Activated CD8-positive, alpha-beta T cell treated with anti-CD3 and anti-CD28 coated beads for 36 hours (primary cell): ENCODE measurements around the gene SLC25A48. TPM values are rescaled to one million over a fixed set of nuclear protein-coding genes. Genes with fewer than 3 reads are reported as not detected.

Experiments used
- ATAC-seq: fragments of 200-7000 bp; cut with Tn5 transposase; one replicate; pipeline ENCODE4 v1.10.0; 2021; ENCODE audit warnings: mild to moderate bottlenecking, moderate library complexity
- CTCF ChIA-PET: fragments of 350-600 bp; sonication (Branson Sonifier 250); formaldehyde crosslinking; loops from one replicate; lab custom pipeline; 2021; ENCODE audit warnings: antibody characterized with exemption; lab: Charles Lee
- POLR2A ChIA-PET: fragments of 350-600 bp; sonication (Branson Sonifier 250); formaldehyde crosslinking; loops from one replicate; lab custom pipeline; 2021; ENCODE audit warnings: antibody characterized with exemption; lab: Charles Lee
- DNase-seq: peaks from one replicate; pipeline ENCODE4 v3.0.0-alpha.2; 2020
- H3K27ac Mint-ChIP-seq: one replicate; pipeline ENCODE4 v1.8.0; 2021; ENCODE audit warnings: mild to moderate bottlenecking, mixed read lengths
- H3K27me3 Mint-ChIP-seq: one replicate; pipeline ENCODE4 v1.8.0; 2021; ENCODE audit warnings: mixed read lengths
- H3K36me3 Mint-ChIP-seq: one replicate; pipeline ENCODE4 v1.8.0; 2021; ENCODE audit warnings: low read depth, mixed read lengths
- H3K4me1 Mint-ChIP-seq: one replicate; pipeline ENCODE4 v1.8.0; 2021; ENCODE audit warnings: low read depth, mixed read lengths
- H3K4me3 Mint-ChIP-seq: one replicate; pipeline ENCODE4 v1.8.0; 2021; ENCODE audit warnings: mild to moderate bottlenecking, moderate library complexity, mixed read lengths
- H3K9me3 Mint-ChIP-seq: one replicate; pipeline ENCODE4 v1.8.0; 2021; ENCODE audit warnings: mixed read lengths
- intact Hi-C: fragments of 100-400 bp; cut with micrococcal nuclease; formaldehyde crosslinking; loops from one replicate; pipeline ENCODE4 v1.10.0; 2022
- total RNA-seq, 2 experiments: library from RNA; stranded (reverse); gene quantifications; one replicate each; pipeline ENCODE4 v1.2.3, GENCODE V29; 2021
- TF ChIP-seq, protein P1 (sequence below): fragments of 200-600 bp; IDR thresholded peaks from one replicate; pipeline ENCODE4 v1.8.0; 2022; ENCODE audit warnings: antibody characterized with exemption, mild to moderate bottlenecking

Gene SLC25A48
- total RNA-seq, 2 experiments from 2014 or later, result not detected

DNA sequence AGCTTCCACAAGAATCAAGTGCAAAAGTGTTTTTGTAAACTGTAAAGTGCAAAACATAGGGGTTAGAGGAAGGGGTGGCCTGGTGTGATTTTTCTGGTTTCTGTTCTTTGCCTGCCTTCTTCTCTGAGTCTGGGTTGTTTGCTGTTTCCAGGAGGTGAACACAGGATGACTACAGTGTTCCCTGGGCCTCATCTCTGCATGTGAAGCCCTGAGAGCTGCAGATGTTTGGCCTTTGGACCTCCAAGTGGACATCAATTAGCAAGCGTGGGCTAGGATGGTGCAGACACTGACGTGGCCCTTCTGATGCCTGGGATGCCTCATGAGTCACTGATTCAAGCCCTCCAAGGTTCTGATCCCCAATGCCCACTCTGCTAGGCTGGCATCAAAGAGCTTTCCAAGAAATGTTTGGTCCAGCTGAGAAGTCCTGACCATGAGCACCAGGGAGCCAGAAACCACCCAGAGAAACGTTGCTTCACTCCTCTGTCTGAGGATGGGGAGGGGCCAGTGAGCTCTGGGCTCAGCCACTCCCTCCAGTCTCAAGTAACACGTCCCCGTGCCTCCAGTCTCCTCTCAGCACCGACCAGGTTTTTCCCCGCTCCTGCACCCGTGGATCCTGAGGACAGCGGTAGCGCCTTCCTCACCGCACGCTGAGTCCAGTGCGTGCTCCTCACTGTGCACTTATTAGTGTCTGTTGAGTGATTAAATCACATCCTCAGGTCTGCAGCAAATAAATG is 53.6 kb downstream of the SLC25A48 start:
- DNase-seq, result peak; percentile 3
- Mint-ChIP-seq H3K36me3 (no peaks in the 10 kb centered on the region), H3K27ac (no peak overlapping the region), H3K4me1 (peaks cover 6% of the 10 kb centered on the region), H3K27me3 (peaks cover 15% of the 10 kb centered on the region), H3K9me3 (no peaks in the 10 kb centered on the region), H3K4me3 (no peak overlapping the region)
- ChIA-PET POLR2A (interaction anchor here (1.9 kb wide), 1 partner anchor 10 kb away, joined by 4 read pairs; no protein-coding TSS in a partner anchor), CTCF (interaction anchor here (1.0 to 2.7 kb wide), 3 partner anchors 33 to 324 kb away, joined by 3 to 24 read pairs (median 4); no protein-coding TSS in a partner anchor)
- TF ChIP-seq, protein P1, sequence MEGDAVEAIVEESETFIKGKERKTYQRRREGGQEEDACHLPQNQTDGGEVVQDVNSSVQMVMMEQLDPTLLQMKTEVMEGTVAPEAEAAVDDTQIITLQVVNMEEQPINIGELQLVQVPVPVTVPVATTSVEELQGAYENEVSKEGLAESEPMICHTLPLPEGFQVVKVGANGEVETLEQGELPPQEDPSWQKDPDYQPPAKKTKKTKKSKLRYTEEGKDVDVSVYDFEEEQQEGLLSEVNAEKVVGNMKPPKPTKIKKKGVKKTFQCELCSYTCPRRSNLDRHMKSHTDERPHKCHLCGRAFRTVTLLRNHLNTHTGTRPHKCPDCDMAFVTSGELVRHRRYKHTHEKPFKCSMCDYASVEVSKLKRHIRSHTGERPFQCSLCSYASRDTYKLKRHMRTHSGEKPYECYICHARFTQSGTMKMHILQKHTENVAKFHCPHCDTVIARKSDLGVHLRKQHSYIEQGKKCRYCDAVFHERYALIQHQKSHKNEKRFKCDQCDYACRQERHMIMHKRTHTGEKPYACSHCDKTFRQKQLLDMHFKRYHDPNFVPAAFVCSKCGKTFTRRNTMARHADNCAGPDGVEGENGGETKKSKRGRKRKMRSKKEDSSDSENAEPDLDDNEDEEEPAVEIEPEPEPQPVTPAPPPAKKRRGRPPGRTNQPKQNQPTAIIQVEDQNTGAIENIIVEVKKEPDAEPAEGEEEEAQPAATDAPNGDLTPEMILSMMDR, result no peak
- no peak for ATAC-seq
- intact Hi-C loops, result loop anchor here (1.0 to 10.0 kb wide), 4 partner anchors 174 to 325 kb away; no protein-coding TSS in a partner anchor

DNA sequence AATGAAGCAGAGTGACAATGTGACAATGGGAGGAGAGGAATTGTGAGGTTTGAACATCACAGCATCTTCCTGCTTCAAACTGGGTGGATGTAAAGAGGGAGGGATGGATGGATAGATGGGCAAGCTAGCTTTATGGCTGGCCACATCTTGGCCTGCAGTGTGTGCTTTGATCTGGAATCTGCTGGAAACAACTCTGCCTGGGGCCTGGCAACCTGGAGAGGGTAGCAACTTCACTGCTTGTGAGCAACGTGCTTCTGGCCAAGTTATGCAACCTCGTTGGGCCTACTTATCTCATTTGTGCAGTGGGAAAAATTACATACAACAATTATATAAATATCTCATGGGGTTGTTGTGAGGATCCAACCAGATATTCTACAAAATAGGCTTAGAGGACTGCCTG is 55.8 kb downstream of the SLC25A48 start:
- no peaks in the 10 kb centered on the region for H3K36me3 Mint-ChIP-seq
- ChIA-PET CTCF (interaction anchor here (1.2 to 2.1 kb wide), 3 partner anchors 9 to 324 kb away, joined by 3 to 6 read pairs (median 3); partner anchors contain the start of gene SMAD5), POLR2A (no interaction called here)
- H3K27me3 Mint-ChIP-seq, result peaks cover 15% of the 10 kb centered on the region
- no peak overlapping the region for H3K4me3 Mint-ChIP-seq
- H3K27ac Mint-ChIP-seq, result no peak overlapping the region
- DNase-seq (no peak), ATAC-seq (no peak)
- H3K4me1 Mint-ChIP-seq, result peaks cover 6% of the 10 kb centered on the region
- no peaks in the 10 kb centered on the region for H3K9me3 Mint-ChIP-seq
- intact Hi-C loops, result no loop called here
- TF ChIP-seq, protein P1, result no peak

DNA sequence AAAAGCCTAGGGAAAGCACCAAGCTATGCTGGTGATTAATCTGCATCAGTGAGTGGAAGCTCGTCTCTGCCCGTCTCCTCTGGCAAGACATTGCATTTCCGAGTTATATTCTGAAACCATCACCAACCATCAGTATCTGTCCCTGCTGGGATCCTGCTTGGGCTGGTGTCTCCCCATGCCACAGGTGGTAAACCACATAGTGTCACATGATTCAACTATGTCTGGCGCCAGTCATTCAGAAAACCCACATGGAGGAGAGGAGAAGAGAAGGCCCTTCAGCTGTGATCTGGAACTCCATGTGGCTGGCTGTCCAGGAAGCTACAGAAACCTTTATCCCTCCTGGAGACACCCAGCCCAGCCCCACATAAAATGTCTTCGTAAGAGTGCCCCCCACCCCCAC is 56.4 kb downstream of the SLC25A48 start:
- ATAC-seq (peak; percentile 74), DNase-seq (peak; percentile 67)
- Mint-ChIP-seq H3K36me3 (no peaks in the 10 kb centered on the region), H3K9me3 (no peaks in the 10 kb centered on the region), H3K4me1 (peaks cover 11% of the 10 kb centered on the region), H3K27ac (no peak overlapping the region), H3K27me3 (peaks cover 18% of the 10 kb centered on the region), H3K4me3 (no peak overlapping the region)
- CTCF ChIA-PET, result interaction anchor here (1.2 to 2.1 kb wide), 5 partner anchors 10 to 325 kb away, joined by 3 to 6 read pairs (median 3); partner anchors contain the start of gene SMAD5
- POLR2A ChIA-PET, result interaction anchor here (0.9 kb wide), 1 partner anchor 61 kb away, joined by 3 read pairs; no protein-coding TSS in a partner anchor
- TF ChIP-seq, protein P1, result no peak
- intact Hi-C loops, result no loop called here

DNA sequence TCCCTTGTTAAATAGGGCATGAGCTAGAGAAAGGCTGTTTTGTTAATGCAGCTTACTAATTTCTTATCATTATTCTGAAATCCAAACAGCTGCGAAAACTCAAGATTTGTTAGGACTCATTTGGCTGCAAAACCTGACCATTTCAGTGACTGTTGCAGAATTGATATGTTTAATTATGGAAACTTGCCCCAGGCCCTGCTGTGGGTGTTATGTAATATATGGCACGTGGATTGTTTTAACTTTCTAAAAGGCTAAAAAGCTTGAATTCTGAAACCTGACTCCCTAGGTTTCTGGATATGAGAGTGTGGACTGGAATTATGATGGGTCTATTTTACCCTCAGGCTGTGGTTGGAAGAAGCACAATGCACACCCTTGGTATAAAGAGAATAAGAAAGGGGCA is 56.8 kb downstream of the SLC25A48 start:
- ChIA-PET POLR2A (interaction anchor here (0.9 kb wide), 1 partner anchor 60 kb away, joined by 3 read pairs; no protein-coding TSS in a partner anchor), CTCF (interaction anchor here (1.0 to 2.1 kb wide), 7 partner anchors 10 to 325 kb away, joined by 3 to 6 read pairs (median 3); partner anchors contain the start of gene SMAD5)
- Mint-ChIP-seq H3K9me3 (no peaks in the 10 kb centered on the region), H3K27me3 (peaks cover 20% of the 10 kb centered on the region), H3K4me1 (peaks cover 15% of the 10 kb centered on the region), H3K36me3 (no peaks in the 10 kb centered on the region), H3K27ac (no peak overlapping the region), H3K4me3 (no peak overlapping the region)
- ATAC-seq (no peak), DNase-seq (no peak)
- intact Hi-C loops, result no loop called here
- TF ChIP-seq, protein P1, result no peak

DNA sequence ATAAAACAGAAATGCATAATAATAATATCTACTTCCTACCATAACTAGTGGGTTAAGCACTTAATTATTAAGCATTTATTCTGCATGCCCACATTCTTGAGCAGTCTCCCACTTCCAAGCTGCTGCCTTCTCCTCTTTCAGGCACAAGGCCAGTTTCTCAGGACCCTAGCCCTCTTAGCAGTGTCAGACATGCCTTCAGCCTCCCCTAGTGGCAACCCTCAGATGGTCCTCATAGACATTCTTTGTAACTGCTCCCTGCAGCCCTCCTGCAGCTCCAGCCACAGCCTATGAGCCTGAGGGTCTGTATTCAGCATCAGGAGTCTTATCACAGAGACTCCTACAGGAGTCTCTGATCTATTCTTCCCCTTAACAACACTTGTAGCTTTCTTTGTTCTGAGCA is 57.3 kb downstream of the SLC25A48 start:
- no peaks in the 10 kb centered on the region for H3K36me3 Mint-ChIP-seq
- ATAC-seq, result no peak
- peaks cover 21% of the 10 kb centered on the region for H3K27me3 Mint-ChIP-seq
- no peak for DNase-seq
- peaks cover 15% of the 10 kb centered on the region for H3K4me1 Mint-ChIP-seq
- H3K27ac Mint-ChIP-seq, result no peak overlapping the region
- intact Hi-C loops, result no loop called here
- POLR2A ChIA-PET, result no interaction called here
- H3K4me3 Mint-ChIP-seq, result no peak overlapping the region
- no peaks in the 10 kb centered on the region for H3K9me3 Mint-ChIP-seq
- CTCF ChIA-PET, result interaction anchor here (1.0 to 1.5 kb wide), 5 partner anchors 140 to 320 kb away, joined by 3 to 6 read pairs (median 3); no protein-coding TSS in a partner anchor
- TF ChIP-seq, protein P1, result no peak
